CD4-positive, alpha-beta T cell treated with Interleukin-12 subunit alpha and Interleukin-12 subunit beta, for 1 hour (primary cell): ENCODE measurements around the gene RABL3.
"Not testable (repeated sequence)": the region's sequence is repeated elsewhere in the genome, so short reads cannot be mapped to it uniquely, and the experiment has no call there.

ENCODE experiments used
- DNase-seq: peaks from one replicate; pipeline ENCODE4 v3.0.0-alpha.2; 2020

The RABL3 gene

GRCh38 chr3:120642368-120642948 lies 99.9 kb downstream of the RABL3 start:
- no peak for DNase-seq

DNA sequence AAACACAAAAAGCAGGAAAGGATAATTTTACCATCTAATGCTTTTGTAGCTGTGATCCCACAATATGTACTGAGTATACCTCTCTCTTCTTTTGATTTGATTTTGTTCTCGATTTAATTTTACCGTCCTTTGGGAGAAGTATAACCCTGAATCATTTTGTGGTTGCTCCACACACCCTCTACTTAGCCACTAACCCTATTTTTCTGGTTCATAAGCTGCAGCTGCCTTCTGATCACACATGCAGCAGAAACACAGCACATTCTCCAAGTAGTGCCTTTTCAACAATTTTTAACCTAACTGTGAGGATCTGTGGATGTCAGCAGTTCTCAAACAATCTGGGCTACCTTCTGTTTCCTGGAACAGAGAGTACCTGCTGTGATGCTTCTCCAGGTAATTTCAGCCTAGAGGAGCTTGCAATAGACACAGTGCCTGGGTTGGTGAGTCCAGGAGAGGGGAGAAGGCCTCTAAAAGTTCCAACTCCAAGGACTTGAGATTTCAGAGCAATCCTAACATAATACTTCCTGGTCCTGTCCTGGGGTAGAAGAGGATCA lies 100.5 kb downstream of the RABL3 start:
- DNase-seq: no peak

DNA sequence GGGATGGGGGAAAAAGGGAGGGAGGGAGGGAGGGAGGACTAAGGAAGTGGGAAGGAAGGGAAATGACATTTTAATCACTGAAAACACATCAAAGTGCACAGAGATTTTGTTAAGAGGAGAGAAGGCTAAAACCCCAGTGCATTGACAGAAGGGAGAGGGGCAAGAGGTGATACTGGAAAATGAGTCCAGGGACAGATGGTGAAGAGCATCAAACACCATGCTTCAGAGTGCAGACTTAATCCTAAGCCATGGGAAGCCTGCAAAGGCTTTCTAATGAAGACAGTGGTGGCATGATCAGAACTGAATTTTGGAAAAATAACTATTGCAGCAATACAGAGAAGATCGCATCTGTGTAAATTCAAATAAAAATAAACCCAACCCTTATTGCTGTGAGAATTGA lies 102.1 kb downstream of the RABL3 start:
- no peak for DNase-seq

GRCh38 chr3:120638820-120639219 lies 103.5 kb downstream of the RABL3 start:
- DNase-seq: not testable (repeated sequence)

DNA sequence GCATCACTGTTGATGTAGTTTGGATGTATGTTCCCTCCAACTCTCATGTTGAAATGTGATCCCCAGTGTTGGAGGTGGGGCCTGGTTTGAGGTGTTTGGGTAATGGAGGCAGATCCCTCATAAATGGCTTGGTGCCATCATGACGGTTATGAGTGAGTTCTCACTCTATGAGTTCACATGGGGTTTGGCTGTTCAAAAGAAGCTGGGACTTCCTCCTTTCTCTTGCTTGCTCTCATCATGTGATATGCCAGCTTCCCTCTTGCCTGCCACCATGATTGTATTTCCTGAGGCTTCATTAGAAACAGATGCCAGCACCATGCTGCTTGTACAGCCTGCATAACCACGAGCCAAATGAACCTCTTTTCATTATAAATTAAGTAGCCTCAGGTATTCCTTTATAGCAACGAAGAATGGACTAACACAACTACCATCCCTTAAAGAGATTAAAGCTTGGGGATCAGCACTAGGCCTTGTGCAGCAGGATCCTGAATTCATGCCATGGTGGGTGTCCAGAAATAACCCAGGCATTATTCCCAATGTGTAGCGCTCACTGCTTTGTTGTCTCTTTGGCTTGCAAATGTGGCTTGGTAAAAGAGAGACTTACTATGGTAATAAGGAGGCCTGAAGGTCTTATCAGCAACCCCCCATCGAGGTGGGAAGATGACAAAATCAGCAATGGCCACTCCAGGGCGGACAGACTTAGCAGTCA lies 104.3 kb downstream of the RABL3 start:
- DNase-seq: no peak

DNA sequence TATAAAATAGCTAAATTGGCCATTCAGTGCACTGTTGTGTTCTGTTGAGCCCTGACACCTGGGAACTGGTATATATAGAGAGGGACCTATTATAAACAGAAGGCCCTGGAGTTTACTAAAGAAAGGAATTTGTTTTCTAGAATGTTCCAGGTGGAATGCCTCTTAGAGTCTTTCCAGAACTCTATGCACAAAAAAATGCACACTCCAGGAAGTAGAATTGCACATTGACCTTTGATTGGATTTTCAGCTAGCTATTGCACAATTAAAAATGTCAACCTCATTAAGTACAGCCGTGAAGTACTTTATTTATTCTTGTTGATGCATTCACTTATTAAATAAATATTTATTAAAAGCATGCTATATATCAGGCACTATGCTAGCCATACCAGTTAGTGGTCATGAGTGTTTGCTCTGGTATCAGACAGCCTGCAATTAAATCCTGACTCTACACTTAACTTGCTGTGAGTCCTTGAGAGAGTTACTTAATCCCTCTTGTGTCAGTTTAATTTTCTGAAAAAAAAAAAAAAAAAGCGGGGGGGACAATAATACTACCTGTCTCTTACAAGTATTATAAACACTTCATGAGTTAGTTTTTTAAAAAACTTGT lies 105.4 kb downstream of the RABL3 start:
- DNase-seq: no peak
